GM18505 (cell line): ENCODE results near the gene PLAAT5.
A peak's percentile ranks its signal among the peaks of the same experiment; 100 is the strongest.
"Not testable (repeated sequence)": the region's sequence is repeated elsewhere in the genome, so short reads cannot be mapped to it uniquely, and the experiment has no call there.

ENCODE experiments used
- ATAC-seq: cut with Tn5 transposase; IDR thresholded peaks from one replicate; pipeline ENCODE4 v1.9.1; 2021; ENCODE audit not compliant: unreplicated experiment
- POLR2A ChIP-seq: IDR thresholded peaks from 4 replicates; pipeline ENCODE4 v1.6.1; 2011; ENCODE audit warnings: borderline replicate concordance; ENCODE audit not compliant: insufficient read depth, insufficient read length; ENCODE audit errors: extremely low read depth

Gene PLAAT5

GRCh38 chr11:63490551-63491239 lies at the start of gene PLAAT5:
Gene PLAAT5 (minus strand): TSS chr11:63491167. CDS start chr11:63491034, 133 bp downstream.
- TF ChIP-seq POLR2A = no peak
- no peak for ATAC-seq

GRCh38 chr11:63537293-63538101 lies 46.5 kb upstream of the PLAAT5 start:
- no peak for TF ChIP-seq POLR2A
- no peak for ATAC-seq

GRCh38 chr11:63536669-63537292 lies 45.8 kb upstream of the PLAAT5 start, which contains the start of gene PLAAT4:
Gene PLAAT4 (plus strand): TSS chr11:63536808. CDS start chr11:63536869, 61 bp downstream.
- peak; percentile 51 for TF ChIP-seq POLR2A
- ATAC-seq = no peak

GRCh38 chr11:63535734-63536133 lies 44.8 kb upstream of the PLAAT5 start:
- no peak for TF ChIP-seq POLR2A
- no peak for ATAC-seq

- no peak for TF ChIP-seq POLR2A
- ATAC-seq = no peak
Measured at GRCh38 chr11:63534895-63535461, 44.0 kb upstream of the PLAAT5 start.

- TF ChIP-seq POLR2A = no peak
- no peak for ATAC-seq
Measured at GRCh38 chr11:63534076-63534475, 43.1 kb upstream of the PLAAT5 start.

GRCh38 chr11:63532799-63533475 lies 42.0 kb upstream of the PLAAT5 start:
- ATAC-seq = no peak
- TF ChIP-seq POLR2A = no peak

- no peak for TF ChIP-seq POLR2A
- ATAC-seq = no peak
Measured at GRCh38 chr11:63532117-63532516, 41.1 kb upstream of the PLAAT5 start.

- peak; percentile 87 for ATAC-seq
Measured at GRCh38 chr11:63531074-63531792, 40.3 kb upstream of the PLAAT5 start.

- no peak for TF ChIP-seq POLR2A
- no peak for ATAC-seq
Measured at GRCh38 chr11:63530021-63530420, 39.1 kb upstream of the PLAAT5 start.

GRCh38 chr11:63529373-63529772 lies 38.4 kb upstream of the PLAAT5 start:
- not testable (repeated sequence) for ATAC-seq

GRCh38 chr11:63528729-63529278 lies 37.8 kb upstream of the PLAAT5 start:
- ATAC-seq = not testable (repeated sequence)

- not testable (repeated sequence) for ATAC-seq
Measured at GRCh38 chr11:63528156-63528555, 37.2 kb upstream of the PLAAT5 start.

- no peak for ATAC-seq
- no peak for TF ChIP-seq POLR2A
Measured at GRCh38 chr11:63527667-63528066, 36.7 kb upstream of the PLAAT5 start.
